SH-SY5Y (cell line): ENCODE data around the gene RAMACL.

Source experiments
- GATA2 ChIP-seq: IDR thresholded peaks from 2 replicates; pipeline ENCODE4 v1.6.1; 2011; ENCODE audit warnings: mild to moderate bottlenecking, low read depth, low read length
- GATA3 ChIP-seq: IDR thresholded peaks from 2 replicates; pipeline ENCODE4 v1.6.1; 2011; ENCODE audit warnings: low read depth, mild to moderate bottlenecking, low read length, moderate library complexity

GRCh38 chr6:166612471-166612881 lies 26.0 kb upstream of the RAMACL start:
- TF ChIP-seq GATA2: no peak
- TF ChIP-seq GATA3: no peak
